ENCODE measurements around the gene KANSL1.

DNA sequence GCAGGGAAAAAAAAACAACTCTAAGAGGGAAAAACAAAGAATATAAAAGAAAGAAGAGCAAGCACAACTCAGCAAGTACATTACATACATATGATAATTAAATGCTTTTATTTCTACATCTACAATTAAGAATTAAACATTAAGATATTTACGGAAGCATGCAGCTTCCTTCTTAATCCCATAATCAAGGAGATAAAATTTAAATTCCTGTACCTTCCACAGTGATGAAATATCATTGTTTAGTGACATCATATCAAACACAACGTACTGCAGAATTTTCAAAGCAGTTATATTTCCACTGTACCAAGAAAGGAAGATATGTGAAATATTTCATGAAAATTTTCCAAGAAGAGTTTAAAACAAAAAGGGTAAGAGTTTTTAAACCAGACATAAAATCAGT lies 26.0 kb downstream of the KANSL1 start:
- TF ChIP-seq, protein P1, sequence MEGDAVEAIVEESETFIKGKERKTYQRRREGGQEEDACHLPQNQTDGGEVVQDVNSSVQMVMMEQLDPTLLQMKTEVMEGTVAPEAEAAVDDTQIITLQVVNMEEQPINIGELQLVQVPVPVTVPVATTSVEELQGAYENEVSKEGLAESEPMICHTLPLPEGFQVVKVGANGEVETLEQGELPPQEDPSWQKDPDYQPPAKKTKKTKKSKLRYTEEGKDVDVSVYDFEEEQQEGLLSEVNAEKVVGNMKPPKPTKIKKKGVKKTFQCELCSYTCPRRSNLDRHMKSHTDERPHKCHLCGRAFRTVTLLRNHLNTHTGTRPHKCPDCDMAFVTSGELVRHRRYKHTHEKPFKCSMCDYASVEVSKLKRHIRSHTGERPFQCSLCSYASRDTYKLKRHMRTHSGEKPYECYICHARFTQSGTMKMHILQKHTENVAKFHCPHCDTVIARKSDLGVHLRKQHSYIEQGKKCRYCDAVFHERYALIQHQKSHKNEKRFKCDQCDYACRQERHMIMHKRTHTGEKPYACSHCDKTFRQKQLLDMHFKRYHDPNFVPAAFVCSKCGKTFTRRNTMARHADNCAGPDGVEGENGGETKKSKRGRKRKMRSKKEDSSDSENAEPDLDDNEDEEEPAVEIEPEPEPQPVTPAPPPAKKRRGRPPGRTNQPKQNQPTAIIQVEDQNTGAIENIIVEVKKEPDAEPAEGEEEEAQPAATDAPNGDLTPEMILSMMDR (IDR thresholded peaks at IDR 0.05; ENCODE audit: low read depth, low read length, poor library complexity, severe bottlenecking): no peak
- no peak for TF ChIP-seq EZH2phosphoT487 (IDR thresholded peaks at IDR 0.05; ENCODE audit: borderline replicate concordance, low read length)

Data from DOHH2 (cell line).